Stimulated activated CD4-positive, alpha-beta T cell treated with anti-CD3 and anti-CD28 coated beads, Interleukin-1b, Interleukin-23, amount 100 ng/mL, for 1 hour (primary cell): ENCODE data around the gene TMEM120A.
A peak's percentile ranks its signal among the peaks of the same experiment; 100 is the strongest.
"Not testable (repeated sequence)": the region's sequence is repeated elsewhere in the genome, so short reads cannot be mapped to it uniquely, and the experiment has no call there.

Experiments used
- DNase-seq, 2 donors: peaks; one replicate each; pipeline ENCODE4 v3.0.0-alpha.2; 2020; ENCODE audit warnings: low read depth in 2 of 2

The TMEM120A gene

DNA sequence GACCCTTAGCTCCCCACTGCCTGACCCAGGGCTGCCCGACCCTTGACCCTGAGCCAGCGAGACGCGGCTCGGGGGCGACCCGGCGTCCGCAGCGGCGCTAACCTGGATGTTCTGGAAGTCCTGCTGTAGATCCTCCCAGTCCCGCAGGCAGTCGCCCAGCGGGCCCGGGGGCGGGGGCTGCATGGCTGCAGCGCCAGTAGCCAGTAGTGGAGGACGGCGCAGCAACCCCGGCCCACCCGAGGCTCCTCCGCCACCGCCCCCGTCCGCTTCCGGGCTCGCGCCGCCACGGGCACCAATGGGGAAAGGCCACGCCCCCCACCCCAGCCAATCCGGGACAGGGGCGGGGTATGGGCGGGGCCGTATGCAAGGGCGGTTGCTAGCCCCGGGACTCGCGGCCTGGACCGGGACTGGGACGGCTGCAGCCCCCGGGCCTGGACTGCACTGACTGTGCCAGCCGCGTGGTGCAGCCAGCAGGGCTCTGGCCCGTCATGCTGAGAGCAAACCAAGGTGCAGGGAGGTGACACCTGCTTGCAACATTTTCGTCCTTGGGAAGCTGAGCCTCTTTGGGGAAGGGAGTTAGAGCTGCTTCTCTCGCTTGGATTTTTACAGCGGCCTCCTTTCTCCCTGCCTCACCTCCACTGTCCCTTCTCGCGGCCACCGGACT, at the start of gene TMEM120A:
TMEM120A (minus strand) TSS at position 208 of the 664 bp plus-strand sequence; CDS start at position 183, 25 bp downstream.
- DNase-seq, result peak; percentile 86 to 95

GRCh38 chr7:76040126-76040525, 45.7 kb upstream of the TMEM120A start:
- DNase-seq, result no peak

DNA sequence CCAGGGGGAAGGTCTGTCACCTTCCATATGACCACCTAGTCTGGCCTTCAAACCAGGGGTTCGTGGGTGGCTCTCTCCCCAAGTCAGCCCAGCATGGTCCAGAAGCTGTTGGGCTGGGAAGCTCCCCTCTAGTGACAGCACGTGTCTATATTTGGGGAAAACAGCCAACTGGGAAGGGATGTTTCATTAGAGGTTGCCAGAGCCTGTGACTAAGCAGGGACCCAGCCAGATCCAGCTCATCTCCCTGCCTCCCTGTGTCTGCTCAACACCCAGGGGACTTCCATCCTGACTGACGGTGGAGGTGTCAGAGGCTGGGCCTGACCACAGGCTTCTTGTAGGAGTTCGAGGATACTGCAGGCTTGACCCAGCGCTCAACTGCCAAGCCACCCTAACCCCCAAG, 42.9 kb upstream of the TMEM120A start:
- no peak for DNase-seq

- no peak for DNase-seq
Measured at GRCh38 chr7:76031964-76032363, 37.6 kb upstream of the TMEM120A start.

DNA sequence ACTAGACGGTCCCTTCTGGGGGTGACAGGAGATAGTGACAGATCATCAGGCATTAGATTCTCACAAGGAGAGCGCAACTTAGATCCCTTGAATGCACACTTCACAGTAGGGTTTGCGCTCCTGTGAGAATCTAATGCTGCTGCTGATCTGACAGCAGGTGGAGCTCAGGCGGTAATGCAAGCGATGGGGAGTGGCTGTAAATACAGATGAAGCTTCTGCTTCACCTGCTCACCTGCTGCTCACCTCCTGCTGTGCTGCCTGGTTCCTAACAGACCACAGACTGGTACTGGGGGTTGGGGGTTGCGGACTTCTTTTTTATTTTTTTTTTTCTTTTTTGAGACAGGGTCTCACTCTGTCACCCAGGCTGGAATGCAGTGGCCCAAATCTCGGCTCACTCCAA, 35.3 kb upstream of the TMEM120A start:
- DNase-seq, result not testable (repeated sequence)

- DNase-seq, result no peak
Measured at GRCh38 chr7:76023002-76023401, 28.6 kb upstream of the TMEM120A start.

DNA sequence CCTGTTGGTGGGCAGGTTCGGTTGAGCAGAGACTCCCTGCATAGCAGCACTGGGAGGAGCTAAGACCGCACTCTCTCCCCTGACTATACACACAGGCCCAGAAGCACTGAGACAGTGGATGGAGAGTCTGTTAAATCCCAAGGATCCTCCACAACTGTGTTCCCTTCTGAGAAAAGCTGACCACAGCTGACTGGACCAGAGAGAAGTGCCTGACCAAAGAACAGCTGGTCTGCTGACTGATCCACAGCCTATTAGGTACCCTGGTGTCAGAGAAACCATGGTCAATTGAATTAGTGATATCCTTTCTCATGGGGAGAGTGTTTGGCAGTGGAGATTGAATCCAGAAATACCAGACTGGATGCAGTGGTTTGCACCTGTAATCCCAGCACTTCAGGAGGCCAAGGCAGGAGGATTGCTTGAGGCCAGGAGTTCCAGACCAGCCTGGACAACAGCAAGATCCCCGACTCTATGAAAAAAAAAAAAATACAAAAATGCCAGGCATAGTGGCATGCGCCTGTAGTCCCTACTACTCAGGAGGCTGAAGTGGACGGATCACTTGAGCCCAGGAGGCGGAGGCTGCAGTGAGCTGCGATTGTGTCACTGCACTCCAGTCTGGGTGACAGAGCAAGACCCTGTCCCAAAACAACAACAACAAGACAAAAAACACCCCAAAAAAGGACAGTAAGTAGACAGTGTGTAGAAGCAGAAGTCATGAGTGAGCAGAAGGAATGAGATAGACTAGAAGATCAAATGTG, 27.8 kb upstream of the TMEM120A start:
- no peak for DNase-seq

DNA sequence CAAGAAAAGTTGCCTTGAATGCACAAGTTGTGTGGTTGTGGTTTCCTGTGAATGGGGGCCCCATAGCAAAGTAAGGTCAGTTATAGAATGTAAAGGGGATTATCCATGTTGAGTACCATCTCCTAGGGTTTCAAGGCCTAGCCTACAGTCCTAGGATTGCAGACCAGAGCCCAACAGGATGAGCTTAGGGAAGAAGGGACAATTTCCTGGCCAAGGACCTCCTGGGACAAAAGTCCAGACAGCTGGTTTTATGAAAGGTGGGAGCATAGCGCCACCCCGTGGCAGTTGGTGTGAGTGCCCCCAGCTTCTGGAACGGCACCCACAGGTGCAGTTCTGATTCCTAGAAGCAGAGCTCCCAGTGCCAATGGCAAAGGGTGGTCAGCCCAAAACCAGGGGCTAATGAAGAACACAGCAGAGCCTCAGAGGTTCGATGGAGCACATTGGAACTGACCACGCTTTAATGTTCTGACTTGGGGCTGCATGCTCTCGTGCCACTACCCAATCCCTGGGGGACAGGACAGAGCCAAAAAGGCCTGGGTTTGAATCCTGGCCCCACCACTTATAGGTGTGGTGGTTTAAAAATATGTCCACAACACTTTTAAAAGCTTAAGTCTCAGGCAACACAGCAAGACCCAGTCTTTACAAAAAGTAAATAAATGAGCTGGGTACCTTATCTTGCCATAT, 25.8 kb upstream of the TMEM120A start:
- DNase-seq, result peak; percentile 9 to 55

DNA sequence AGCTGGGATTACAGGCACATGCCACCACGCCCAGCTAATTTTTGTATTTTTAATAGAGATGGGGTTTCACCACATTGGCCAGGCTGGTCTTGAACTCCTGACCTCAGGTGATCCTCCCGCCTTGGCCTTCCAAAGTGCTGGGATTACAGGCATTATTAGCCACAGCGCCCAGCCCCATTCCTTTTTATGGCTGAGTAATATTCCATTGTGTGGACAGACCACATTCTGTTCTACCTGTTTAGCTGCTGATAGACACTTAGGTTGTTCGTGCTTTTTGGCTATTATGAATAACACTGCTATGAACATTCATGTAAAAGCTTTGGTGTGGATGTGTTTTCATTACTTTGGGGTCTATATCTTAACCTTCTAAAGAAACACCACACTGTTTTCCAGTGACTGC, 24.1 kb upstream of the TMEM120A start:
- not testable (repeated sequence) for DNase-seq

DNA sequence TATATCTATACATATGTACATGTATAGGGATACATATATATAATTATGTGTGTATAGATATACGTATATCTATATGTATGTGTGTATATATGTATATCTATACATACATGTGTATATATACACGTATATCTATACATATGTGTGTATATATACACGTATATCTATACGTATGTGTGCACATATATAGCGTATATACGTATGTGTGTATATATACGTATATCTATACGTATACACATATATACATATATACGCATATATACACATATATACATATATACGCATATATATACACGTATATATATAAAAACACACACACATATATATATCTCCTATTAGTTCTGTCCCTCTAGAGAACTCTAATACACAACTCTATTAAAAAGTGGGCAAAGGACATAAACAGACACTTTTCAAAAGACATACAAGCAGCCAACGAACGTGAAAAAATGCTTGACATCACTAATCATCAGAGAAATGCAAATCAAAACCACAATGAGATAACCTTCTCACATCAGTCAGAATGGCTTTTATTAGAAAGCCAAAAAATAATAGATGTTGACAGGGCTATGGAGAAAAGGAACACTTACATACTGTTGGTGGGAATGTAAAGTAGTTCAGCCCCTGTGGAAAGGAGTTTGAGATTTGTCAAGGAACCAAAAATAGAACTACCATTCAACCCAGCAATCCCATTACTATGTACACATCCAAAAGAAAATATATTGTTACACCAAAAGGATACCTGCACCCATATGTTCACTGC, 22.0 kb upstream of the TMEM120A start:
- no peak for DNase-seq

GRCh38 chr7:76011442-76011861, 17.1 kb upstream of the TMEM120A start:
- no peak for DNase-seq

DNA sequence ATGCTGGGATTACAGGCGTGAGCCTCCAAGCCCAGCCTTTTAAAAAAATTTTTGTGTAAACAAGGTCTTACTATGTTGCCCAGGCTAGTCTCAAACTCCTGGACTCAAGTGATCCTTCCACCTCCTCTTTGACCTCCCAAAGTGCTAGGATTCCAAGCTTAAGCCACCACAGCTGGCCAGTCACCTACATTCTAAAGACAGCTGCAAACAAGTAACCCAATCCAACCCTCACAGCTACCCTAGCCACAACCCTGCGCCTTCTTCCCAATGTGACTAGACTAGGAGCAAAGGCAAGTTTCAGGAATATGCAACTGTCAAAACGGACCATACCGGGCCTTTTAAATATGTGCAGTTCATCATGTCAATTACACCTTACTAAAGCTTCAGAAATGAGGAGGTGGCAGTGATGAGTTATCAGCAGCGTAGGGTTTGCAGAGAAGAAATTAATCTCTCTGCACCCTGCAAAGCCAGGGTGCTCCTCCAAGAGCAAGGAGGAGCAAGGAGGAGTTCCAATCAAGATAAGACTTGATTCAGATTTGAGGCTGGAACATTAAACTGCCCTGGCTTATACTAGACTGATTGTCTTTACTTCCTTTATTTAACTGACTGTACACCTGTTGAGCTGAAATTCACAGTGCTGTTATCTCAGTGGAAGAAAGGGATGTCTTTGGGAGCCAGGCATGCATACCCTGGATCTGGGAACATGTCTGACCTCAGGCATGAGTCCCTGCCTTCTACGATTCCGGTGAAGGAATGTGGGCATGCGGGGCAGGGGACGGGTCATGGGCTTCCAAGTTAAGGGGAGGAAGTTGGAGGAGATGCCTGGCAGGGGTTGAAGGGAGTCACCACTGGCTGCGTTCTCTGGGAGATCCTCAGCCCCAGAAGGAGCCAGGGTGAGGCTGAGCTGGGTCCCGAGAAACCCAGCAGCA, 15.5 kb upstream of the TMEM120A start:
- no peak for DNase-seq

- DNase-seq, result no peak
Measured at GRCh38 chr7:76008156-76008687, 13.8 kb upstream of the TMEM120A start.

- DNase-seq, result not testable (repeated sequence)
Measured at GRCh38 chr7:76005004-76005403, 10.6 kb upstream of the TMEM120A start.

DNA sequence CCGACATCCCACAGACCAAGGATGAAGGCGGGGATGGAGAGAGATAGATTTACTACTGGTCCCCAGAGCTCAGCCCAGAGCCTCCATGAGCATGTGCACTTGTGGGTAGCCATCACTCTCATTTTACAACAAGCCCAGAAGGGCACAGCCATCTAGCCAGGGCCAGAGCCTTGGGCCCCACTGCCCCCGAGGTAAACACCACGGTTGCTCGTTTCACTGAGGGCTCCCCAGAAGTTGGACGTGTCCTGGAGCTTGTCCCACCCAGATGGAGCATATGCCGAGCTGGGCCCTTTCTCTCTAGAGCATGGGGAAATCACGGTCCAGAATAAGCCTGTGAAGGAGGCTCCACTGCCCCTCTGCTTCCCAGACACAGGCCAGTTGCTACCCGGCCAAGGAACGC, 9.0 kb upstream of the TMEM120A start:
- no peak for DNase-seq

DNA sequence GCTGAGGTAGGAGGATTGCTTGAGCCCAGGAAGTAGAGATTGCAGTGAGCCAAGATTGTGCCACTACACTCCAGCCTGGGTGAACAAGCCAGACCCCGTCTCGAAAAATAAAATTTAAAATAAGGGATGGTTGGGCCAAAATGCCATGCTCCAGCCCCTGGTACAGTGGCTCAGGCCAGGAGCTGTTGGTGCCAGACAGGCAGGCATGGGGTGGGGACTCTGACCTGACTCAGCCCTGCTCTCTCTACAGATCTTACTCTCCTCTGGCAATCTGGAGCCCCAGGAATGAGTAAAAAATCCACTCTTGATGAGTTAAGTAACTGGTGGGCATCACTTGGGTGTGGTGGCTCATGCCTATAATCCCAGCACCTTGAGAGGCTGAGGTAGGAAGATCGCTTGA, 8.4 kb upstream of the TMEM120A start:
- no peak for DNase-seq

DNA sequence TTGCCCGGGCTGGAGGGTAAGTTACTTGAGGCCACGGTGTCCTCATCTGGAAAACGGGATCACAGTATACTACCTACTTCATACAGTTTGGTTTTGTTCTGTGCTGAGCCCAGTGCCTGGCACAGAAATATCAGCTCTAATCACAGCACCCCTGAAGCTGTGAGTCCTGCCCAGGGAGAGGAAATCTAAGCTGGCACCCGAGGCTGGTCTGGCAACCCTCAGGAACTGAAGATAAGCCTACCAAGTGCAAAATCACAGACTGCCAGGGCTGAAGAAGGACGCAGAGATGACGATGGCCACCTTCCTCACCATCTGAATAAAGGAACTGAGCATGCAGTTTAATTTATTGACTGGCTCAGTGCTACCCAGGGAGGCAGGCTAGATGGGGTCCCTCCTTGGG, 7.7 kb upstream of the TMEM120A start:
- DNase-seq, result no peak

DNA sequence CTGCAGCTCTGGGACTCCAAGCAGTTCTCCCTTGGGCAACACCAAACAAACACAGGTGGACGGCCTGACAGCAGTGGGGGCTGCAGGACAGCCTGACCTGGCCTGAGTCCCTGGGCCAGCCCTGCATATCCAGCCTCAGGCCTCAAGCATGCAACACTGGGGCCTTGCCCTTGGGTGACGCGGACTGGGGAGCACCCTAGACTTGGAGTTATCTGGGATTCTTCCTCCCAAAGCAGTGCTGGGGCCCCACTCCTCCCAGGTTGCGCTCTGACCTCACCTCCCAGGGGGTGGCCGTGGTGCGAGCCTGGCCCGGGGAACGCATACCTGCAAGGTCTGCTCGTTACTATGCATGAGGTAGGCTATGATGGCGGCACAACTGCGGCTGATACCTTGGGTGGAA, 6.2 kb upstream of the TMEM120A start:
- no peak for DNase-seq

- no peak for DNase-seq
Measured at GRCh38 chr7:75998038-75998437, 3.6 kb upstream of the TMEM120A start.

GRCh38 chr7:75996476-75996875, 2.1 kb upstream of the TMEM120A start:
- DNase-seq, result no peak

- no peak for DNase-seq
Measured at GRCh38 chr7:75995996-75996395, 1.6 kb upstream of the TMEM120A start.
